ENCODE data around the gene SMAD3. TPM values are rescaled to one million over a fixed set of nuclear protein-coding genes. Genes with fewer than 3 reads are reported as not detected.

SMAD3 gene
- polyA plus RNA-seq, 1 donor = 29.7 TPM

GRCh38 chr15:67242708-67243111 is 177.3 kb downstream of the SMAD3 start:
- peak; percentile 18 for DNase-seq

Other genes with a start within 250 kb of the SMAD3 start
- 17.9 TPM for gene AAGAB, start 189.1 kb downstream of the SMAD3 start, polyA plus RNA-seq (ENCODE audit: insufficient read length)
- gene IQCH, start 189.2 kb downstream of the SMAD3 start, polyA plus RNA-seq (ENCODE audit: insufficient read length) = 0.53 TPM

All from hindlimb muscle (tissue), 1 donor.